GM23338 (cell line): Measurements from ENCODE around the gene EXOC2.

ENCODE experiments used
- CTCF ChIP-seq, 2 experiments: fragments of 200-600 bp in 1 of 2; sonication (generic) in 1 of 2; conservative IDR thresholded peaks; 2 replicates each; pipeline versions ENCODE4 v1.5.1 to v1.6.1; 2016 to 2017; ENCODE audit warnings: antibody characterized with exemption in 2 of 2, low read depth in 2 of 2, mild to moderate bottlenecking in 2 of 2, moderate library complexity in 1 of 2
- ETS1 ChIP-seq: IDR thresholded peaks from 2 replicates; pipeline ENCODE4 v1.6.1; 2016; ENCODE audit warnings: antibody characterized with exemption
- EZH2 ChIP-seq: fragments of 200-600 bp; sonication (generic); IDR thresholded peaks from one replicate; pipeline ENCODE4 v1.8.0; 2017; ENCODE audit warnings: antibody characterized with exemption, mild to moderate bottlenecking, low read depth; ENCODE audit not compliant: unreplicated experiment
- POLR2AphosphoS5 ChIP-seq: IDR thresholded peaks from 2 replicates; pipeline ENCODE4 v1.6.1; 2016; ENCODE audit warnings: antibody characterized with exemption, low read depth

GRCh38 chr6:635233-635632 is 57.7 kb downstream of the EXOC2 start:
- TF ChIP-seq ETS1: no peak
- no peak for TF ChIP-seq CTCF (conservative IDR thresholded peaks at IDR 0.05; ENCODE audit: low read depth in 2 of 2)
- no peak for TF ChIP-seq POLR2AphosphoS5
- no peak for TF ChIP-seq EZH2
